Activated CD4-positive, alpha-beta T cell treated with anti-CD3 and anti-CD28 coated beads for 4 hours (primary cell): ENCODE data around the gene CPE.
"Not testable (repeated sequence)": the region's sequence is repeated elsewhere in the genome, so short reads cannot be mapped to it uniquely, and the experiment has no call there.

Experiments
- DNase-seq, 2 donors: peaks; one replicate each; pipeline ENCODE4 v3.0.0-alpha.2; 2020

Gene CPE

DNA sequence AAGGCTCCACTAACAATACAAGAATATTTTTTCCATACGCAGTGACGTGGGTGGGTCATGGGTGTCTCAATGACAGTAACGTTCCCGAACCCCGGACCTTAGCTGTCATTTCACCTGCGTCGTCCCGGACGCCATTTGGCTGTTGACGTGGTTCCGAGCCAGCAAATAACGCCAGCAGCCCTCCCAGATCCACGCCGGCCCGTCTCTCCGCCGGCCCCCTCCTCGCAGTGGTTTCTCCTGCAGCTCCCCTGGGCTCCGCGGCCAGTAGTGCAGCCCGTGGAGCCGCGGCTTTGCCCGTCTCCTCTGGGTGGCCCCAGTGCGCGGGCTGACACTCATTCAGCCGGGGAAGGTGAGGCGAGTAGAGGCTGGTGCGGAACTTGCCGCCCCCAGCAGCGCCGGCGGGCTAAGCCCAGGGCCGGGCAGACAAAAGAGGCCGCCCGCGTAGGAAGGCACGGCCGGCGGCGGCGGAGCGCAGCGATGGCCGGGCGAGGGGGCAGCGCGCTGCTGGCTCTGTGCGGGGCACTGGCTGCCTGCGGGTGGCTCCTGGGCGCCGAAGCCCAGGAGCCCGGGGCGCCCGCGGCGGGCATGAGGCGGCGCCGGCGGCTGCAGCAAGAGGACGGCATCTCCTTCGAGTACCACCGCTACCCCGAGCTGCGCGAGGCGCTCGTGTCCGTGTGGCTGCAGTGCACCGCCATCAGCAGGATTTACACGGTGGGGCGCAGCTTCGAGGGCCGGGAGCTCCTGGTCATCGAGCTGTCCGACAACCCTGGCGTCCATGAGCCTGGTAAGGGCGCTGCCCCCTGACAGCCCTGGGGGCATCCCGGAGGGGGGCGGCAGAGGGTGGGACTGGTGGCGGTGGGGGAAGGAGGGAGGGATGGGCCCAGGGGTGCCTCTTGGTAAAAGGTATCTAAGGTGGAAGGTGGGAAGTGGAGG is at the start of gene CPE:
TSS of gene CPE (plus strand) at position 264 of the 933 bp plus-strand sequence. CDS start at position 478, 214 bp downstream.
- DNase-seq: peak; percentile 25 to 31

DNA sequence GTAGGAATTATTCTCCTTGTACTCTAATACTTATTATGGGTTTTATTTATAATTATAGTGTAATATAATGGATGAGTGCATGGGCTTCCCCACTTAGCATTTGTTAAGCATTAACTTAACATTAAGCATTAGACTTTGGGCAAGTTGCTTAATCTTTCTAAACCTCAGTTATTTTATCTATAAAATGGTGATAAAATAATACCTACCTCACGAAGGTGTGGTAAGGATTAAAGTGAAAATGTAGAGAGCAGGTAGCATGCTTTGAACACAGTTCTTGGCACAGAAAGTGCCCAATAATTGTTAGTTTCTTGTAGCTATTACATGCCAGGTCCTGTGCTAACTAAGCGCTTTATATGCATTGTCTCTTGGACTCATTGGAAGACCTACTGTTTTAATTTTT is 48.7 kb upstream of the CPE start:
- no peak for DNase-seq

DNA sequence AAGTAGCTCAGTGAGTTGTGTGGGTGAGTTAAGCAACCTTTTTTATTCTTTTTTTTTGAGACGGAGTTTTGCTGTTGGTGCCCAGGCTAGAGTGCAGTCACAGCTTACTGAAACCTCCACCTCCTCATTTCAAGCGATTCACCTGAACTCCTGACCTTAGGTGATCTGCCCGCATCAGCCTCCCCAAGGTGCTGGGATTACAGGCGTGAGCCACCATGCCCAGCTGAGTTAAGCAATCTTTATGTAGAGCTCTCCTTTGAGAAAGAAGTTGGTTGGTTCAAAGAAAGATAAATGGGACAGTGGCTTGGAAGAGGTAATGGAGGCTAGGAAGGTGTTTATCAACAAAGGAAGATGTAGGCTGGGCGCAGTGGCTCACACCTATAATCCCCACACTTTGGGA is 48.1 kb upstream of the CPE start:
- DNase-seq: no peak

DNA sequence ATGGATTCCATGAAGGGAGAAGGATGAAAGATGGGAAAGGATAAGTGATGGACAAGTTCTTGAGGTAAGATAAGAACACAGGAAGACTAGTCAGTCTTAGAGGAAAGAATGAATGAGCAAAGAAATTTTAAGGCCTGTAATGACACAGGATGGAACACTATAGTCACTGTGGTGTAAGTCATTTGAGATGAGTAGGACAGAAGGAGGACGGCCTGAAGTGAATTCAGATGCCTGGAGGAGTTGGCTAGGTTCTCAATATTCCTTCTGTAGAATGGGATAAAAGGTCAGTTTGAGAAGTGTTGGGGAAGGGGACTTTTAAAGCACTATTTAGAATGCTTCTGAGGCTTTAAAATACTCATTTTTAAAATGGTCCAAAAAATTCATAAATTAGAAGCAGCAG is 47.4 kb upstream of the CPE start:
- DNase-seq: no peak

DNA sequence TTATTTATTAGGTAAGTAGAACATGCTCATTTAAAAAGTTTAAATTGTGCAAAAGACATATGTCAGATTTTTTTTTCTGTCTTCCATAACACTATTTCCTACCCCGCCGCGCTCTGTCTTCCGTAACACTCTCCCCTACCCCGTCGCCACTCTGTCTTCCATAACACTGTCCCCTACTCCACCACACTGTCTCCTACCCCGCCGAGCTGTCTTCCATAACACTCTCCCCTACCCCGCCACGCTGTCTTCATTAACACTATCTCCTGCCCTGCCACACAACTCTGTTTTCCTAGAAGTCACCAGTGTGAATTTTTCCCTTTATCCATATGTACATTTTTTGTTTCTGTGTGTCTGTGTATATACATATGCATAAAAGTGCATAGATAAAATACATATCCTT is 47.0 kb upstream of the CPE start:
- DNase-seq: no peak

DNA sequence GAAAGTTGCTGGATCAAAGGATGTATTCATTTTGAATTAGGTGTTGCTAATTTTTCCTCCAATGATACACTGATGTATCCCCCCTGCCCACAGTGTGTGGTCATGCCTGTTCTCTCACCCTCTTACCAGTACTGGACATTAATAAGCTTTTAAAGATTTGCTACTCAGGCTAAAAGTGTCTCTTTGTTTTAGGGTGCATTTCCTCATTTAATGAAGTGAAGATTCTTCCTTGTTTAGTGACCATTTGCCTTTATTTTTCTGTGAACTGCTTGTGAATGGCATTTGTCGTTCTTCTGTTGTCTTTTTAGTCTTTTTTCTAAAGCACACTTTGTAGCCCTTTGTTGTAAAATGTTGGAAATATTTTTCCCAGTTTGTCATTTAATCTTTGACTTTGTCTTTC is 46.3 kb upstream of the CPE start:
- DNase-seq: no peak

DNA sequence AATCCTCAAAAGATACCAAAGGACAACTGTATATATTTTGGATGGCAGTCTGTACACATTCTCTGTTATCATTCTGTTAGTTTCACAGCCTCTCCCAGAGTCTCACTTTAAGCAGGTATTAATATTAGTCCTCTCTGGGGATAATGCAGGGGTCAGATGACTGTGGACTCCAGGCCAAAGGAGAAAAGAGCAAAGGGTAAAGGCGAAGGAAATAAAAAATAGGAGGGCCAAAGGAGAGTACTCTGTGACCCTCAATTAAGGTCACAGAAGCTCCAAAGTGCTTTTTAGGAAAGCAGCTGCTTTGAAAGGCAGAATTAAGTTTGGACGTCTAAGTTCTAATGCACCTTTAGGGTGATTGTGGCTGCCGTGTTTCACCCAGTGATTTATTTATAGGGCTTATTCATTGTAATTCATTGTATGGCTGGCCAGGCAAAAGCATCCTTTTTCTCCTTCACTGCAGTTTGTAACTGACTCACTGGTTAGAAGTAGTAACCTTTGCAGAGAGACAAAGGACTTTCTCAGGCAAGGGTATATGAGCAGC is 43.6 kb upstream of the CPE start:
- DNase-seq: no peak

DNA sequence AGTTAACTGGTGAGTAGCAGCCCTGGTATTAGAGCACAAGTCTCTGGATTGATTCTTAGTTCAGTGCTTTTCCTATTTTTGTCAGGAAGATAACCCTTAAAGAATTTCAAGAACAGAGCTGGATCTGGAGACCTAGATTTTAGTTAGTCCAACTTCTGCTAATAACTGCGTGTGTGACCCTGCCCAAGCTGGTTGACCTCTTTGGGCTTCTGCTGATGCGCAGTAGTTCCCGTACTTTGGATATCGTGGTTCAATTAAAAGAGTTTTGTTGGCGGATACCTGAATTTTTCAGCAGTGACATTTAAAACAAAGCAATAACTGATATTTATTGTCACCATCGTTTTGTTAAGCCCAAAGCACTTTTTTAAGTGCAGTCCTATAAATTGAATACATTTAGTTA is 42.1 kb upstream of the CPE start:
- no peak for DNase-seq

DNA sequence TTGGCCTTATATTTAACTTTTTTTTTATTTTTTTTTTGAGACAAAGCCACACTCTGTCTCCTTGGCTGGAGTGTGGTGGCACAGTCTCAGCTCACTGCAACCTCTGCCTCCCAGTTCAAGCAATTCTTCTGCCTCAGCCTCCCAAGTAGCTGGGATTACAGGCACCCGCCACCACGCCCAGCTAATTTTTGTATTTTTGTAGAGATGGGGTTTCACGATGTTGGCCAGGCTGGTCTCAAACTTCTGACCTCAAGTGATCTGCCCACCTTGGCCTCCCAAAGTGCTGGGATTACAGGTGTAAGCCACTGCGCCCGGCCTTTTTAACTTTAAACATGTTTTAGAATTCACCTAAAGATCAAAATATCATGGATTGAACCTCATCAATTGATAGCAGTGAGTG is 36.5 kb upstream of the CPE start:
- not testable (repeated sequence) for DNase-seq

DNA sequence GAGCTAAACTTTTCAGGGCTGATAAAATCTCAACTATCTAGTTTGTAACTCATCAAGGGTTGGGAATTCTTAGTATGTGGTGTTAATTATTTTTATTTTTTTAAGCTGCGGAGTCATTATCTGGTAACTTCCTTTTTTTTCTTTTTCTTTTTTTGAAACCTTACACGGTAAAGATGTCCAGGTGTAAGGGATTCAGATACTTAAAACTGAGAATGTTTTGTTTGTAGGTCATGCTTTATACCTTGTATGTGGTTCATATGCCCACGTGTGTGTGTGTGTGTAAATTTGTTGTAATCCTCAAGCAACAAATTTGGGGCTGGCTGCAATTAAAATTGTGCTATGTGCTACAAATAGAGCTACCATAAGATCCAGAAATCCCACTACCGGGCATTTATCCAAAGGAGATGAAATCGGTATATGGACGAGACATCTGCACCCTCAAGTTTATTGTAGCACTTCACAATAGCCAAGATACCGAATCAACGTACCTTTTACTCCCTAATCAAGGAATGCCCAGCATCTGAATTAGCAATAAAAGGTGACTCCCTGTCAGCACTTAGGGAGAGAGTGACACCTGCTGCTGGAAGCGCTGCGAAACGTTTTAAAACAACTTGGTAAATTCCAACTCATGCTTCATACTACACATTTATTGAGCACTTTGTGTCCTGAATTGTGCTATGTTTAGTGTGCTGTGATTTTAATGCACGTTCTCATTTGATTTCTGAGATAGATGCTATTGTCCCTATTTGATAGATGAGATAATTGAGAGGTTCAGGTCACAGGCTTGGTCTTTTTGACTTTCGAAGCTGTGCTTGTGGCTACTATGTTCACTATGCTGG is 35.2 kb upstream of the CPE start:
- DNase-seq: peak in 1 of 2 donors; percentile 15

DNA sequence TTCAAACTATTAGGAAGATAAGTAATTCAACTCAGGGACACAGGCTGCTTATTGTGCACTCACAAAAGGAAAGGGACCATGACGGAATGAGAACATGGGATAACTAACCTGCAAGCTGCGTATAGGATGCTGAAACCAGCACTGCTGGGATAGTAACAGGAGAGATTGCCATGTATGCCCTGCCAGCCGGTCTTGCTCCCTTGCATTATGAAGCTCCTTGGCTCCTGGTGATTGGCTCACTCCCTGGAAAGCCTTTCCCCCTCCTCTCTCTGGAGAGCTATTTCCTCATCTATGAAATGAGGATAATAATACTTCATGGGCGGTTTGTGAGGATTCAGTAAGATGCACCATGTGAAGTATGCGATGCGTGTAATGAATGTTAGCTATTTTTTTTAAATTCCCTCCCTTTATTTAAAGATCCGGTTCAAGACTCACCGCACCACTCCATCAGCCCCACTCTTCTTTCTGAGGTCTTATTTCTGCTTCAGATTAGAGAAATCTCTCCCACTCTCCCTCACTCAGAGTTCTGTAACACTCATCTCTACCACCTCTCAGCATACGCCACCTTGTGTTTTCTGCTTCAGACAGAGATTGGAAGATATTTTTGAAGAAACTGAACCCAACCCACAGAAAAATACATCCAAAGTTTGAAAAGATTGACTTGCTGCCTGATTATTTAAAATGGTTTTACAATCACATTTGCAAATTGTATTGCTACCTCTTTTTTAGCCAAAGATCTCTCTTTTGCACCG is 33.0 kb upstream of the CPE start:
- DNase-seq: no peak

DNA sequence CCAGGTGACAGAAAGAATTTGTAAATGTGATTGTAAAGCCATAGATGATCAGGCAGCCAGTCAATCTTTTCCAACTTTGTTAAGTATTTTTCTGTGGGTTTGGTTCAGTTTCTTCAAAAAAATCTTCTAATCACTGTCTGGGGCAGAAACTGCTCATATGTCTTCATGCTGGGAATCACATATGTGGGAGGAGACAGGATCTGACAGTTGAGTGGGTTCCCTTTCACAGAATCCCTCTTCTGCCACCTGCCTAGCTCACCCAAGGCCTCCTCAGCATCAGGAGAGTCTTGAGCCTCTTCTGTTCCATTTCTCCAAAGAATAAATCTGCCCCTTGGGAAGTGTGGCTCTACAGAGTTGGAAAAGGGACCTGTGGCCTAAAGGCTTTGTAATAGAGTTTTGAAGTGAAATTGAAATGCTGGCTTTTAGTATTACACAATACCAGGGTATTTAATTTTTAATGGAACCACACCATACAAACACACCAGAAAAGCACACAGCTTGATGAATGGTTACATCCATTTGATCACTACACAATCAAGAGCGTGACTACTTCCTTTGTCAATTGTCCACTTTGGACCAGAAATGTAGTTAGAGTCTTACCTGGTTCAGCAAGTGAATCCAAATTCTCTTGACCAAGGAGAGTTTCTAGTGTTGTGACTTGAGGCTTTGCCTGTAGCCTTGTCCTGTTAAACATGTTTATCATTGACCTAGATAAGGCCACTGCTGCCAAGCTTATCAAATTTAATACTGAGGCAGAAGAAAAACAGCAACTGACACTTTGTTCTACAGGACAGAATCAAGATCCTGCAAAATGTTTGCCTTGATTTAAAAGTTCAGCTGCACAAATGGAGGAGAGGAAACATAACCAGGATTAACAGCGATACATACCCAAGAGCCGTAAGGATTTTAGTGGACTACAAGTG is 30.9 kb upstream of the CPE start:
- no peak for DNase-seq

DNA sequence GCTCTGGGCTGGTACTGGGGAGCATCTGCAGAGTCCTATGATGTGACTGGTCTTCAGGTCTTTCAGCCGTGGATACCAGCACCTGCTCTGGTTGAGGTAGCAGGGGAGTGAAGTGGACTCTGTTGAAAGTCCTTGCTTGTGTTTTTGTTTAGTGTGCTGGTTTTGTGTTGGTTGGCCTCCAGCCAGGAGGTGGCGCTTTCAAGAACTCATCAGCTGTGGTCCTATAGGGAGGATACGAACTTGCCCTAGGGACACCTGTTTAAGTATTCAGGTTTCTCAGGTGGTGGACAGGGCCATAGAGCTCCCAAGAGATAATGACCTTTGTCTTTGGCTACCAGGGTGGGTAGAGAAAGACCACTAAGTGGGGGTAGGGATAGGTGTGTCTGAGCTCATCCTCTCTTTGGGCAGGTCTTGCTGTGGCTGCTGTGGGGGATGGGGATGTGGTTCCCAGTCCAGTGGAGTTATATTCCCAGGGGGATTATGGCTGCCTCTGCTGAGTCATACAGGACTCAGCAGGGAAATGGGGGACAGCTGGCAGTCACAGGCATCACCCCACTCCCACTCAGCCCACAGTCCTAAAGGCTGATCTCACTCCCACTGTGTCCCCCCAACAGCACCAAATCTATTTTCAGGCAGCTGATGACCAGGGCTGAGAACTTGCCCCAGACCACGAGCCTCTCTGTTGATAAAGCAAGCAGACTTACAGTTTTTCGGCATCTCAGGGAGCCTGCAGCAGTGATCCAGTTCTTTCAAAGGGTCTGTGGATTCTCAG is 27.3 kb upstream of the CPE start:
- no peak for DNase-seq

DNA sequence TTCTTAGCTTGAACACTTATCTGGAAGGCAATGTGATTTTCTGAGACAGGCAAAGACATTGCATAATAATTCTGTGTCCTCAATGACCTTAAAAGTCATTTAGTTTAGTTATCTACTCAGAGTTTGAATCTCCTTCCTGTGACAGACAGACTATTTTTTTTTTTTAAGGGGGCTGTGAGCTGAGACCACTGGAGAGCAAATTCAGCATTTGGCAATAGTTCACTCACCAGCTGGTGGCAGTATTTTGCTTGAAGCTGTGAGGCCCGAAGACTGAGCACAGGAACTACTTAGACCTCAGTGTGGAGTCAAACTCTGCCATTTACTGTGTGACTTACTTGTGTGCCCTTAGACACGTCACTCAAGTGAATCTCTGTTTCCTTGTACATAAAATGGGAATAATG is 22.9 kb upstream of the CPE start:
- DNase-seq: no peak

DNA sequence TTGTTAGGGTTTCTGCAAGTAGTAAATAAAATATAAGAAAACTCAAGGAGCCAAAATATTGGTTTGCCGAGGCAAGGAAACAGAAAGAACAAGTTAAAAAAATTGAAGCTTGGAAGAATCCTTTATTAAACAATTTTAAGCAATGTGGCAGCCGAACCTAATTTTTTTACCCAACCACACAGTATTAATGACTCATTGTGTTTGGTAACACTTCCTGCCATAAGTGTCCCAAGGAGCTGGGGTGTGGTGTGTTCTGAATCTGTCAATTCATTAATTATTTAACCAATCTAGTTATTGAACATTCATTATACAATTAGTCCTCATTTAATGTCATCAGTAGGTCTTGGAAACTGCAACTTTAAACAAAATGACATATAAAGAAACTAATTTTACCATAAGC is 19.3 kb upstream of the CPE start:
- no peak for DNase-seq

DNA sequence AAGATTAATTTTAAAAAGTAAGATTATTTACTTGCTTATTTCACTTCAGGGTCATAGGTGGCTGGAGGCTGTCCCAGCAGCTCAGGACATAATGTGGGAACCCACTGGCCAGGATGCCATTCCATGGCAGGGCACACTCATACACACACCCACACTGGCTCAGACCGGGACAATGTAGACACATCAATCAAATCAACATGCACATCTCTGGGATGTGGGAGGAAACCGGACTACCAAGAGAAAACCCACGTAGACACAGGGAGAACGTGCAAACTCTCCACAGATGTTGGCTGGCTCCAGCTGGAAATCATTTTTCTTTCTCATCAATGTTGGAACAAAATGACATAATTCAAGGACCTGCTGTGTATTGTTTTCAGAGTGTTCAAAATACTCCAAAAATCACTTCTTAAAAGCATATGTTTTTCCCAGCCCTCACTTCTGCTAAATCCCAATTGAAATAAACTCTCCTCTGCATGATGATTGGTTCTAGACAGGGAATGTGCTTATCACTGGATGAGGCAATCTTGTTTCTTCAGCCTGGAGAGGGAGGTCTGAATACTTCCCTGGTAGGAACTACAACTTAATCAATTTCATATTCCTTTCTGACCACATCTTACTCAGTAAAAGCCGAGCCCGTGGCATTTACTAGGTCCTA is 18.6 kb upstream of the CPE start:
- no peak for DNase-seq

DNA sequence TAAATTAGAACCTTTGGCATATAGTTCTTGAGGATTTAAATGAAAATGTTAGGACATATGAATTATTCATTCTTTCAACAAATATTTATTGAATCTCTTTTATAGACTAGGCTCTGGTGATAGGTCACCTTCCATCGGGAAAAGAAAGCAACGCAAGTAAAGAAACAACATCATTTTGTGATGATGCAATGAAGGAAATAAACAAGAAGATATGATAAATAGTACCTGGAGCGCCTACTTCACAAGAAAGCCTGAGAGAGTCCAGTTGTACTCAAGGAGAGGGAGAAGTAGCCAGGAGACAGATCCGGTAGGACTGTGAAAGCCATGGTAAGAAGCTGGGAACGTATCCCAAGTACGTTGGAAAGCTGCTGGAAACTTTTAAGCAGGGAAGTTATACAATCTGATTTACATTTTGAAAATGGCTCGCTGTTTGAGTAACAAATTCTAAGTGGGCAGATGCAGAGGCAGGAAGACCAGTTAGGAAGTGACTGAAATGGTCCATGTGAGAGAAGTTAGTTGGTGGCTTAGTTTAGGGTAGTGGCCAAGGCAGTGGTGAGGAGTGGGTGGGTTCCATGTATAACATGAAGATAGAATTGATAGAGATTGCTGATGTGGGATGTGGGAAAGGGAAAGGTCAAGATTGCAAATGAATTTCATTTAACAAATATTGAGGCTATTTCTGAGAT is 17.7 kb upstream of the CPE start:
- DNase-seq: no peak

DNA sequence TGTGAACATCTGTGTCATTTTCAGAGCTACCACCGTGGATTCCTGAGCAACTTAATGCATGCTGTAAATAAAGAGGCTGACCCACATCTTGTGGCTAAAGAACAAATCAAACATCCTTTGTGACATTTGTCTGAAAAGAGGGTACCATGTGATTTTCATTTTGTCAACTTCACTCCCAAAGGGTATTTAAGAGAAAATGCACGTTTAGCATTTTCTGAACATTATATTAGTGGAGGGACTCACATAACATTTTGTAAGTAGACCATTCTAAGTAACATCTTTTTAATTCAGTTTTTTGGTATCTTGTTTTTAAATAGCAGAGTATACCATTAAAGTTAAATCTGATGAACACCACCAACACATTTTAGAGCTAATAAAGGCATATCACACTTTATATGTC is 17.0 kb upstream of the CPE start:
- DNase-seq: no peak

DNA sequence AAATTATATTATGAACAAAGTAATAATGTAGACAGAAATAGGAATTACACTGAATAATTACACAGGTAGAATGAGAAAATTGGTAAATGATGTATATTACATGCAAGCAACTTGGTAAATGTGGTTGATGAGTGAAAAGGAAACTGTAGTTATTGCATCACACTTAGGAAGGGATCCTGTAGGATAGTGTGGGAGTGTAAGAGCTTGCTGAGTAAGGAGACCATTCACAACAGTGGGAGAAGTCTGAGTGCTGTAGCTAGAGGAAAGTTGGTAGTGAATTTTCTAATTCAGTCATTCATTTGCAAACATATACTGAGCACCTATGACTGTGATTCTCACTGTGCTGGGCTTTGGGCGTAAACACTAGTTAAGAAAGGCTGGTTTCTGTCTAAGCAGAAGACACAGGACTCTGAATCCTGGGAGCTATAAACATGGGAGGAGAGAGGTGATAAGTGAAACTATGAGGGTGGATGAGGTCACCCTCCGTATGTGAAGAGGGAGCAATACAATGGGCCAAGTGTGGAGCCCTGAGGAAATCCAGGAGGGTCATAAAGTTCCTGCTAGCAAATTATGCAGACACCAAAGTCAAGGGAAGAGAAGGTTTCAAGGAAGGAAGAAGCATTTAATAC is 14.2 kb upstream of the CPE start:
- DNase-seq: no peak
